Astrocyte of the cerebellum (primary cell): ENCODE results near the gene ZKSCAN2.

Source experiments
- DNase-seq: peaks from one replicate; pipeline ENCODE4 v3.0.0-alpha.2; 2011; ENCODE audit warnings: low read depth
- H3K4me3 ChIP-seq: 2 replicates; pipeline ENCODE4 v1.5.1; 2011; ENCODE audit warnings: mild to moderate bottlenecking, low read depth, low read length, moderate library complexity
- in situ Hi-C: cut with HindIII; loops from 2 replicates; pipeline ENCODE4 v1.10.0; 2017; ENCODE audit warnings: low sequenced_read_pairs
- TF ChIP-seq, protein P1 (sequence below): IDR thresholded peaks from 2 replicates; pipeline ENCODE4 v1.5.1; 2012; ENCODE audit warnings: low read length, low read depth, moderate library complexity, mild to moderate bottlenecking; ENCODE audit errors: missing control alignments

Gene ZKSCAN2

DNA sequence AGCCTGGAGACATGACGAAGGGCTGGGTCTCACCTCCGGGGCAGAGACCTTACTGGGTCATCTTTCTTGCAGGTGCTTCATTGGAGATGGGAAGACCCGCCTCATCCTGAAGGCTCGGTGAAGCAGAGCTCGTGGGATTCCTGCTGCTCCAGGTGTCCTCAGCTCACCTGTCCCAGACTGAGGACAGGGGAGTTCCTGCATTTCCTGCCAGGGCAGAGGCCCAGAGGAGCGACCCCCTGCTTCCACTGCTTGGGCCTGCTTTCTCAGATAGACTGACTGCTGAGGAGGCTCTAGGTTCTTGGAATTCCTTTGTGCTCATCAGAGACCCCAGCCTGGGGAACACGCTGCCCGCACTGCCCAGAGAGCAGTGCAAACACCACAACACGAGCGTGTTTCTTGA lies 29.3 kb downstream of the ZKSCAN2 start:
- DNase-seq = no peak
- TF ChIP-seq, protein P1, sequence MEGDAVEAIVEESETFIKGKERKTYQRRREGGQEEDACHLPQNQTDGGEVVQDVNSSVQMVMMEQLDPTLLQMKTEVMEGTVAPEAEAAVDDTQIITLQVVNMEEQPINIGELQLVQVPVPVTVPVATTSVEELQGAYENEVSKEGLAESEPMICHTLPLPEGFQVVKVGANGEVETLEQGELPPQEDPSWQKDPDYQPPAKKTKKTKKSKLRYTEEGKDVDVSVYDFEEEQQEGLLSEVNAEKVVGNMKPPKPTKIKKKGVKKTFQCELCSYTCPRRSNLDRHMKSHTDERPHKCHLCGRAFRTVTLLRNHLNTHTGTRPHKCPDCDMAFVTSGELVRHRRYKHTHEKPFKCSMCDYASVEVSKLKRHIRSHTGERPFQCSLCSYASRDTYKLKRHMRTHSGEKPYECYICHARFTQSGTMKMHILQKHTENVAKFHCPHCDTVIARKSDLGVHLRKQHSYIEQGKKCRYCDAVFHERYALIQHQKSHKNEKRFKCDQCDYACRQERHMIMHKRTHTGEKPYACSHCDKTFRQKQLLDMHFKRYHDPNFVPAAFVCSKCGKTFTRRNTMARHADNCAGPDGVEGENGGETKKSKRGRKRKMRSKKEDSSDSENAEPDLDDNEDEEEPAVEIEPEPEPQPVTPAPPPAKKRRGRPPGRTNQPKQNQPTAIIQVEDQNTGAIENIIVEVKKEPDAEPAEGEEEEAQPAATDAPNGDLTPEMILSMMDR = no peak
- in situ Hi-C loops = no loop called here
- H3K4me3 ChIP-seq = no peak overlapping the region

DNA sequence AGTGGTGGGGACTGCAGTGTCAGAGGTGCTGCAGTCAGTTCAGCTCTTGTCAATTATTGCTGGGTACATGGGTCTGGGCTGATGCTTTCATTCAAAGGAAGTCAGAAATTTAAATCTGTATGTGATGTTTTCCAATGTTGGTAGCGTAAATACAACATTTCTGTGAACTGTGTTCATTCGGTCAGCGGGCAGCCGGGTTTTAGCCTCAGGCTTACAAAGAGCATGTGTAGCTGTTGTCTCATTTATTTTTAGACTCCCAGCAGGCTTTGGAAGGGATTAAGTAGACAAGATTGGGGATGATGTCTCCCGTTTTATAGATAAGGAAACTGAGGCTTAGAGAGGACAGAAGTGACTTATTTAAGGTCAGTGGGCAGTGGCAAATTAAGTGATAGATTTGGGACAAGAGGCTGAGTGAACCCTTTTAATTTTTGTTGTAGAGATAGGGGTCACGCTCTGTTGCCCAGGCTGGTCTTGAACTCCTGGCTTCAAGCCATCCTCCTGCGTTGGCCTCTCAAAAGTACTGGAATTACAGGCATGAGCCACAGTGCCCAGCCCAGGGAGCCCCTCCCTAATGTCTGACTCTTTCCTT lies 32.8 kb downstream of the ZKSCAN2 start:
- in situ Hi-C loops = no loop called here
- TF ChIP-seq, protein P1 = no peak
- no peak overlapping the region for H3K4me3 ChIP-seq
- no peak for DNase-seq

DNA sequence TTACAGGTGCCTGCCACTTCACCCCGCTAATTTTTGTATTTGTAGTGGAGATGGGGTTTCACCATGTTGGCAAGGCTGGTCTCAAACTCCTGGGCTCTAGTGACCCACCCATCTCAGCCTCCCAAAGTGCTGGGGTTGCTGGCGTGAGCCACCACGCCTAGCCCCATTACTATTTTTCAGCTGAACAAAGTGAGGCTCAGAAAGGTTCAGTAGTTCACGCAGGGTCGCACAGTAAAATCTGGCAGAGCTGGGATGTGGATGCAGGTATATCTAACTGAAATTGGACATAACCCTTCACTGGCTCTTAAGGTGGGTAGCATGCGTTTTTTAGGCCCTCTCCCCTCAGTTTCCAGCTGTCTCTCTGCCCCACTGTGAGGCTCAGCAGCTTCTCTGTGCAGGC lies 33.7 kb downstream of the ZKSCAN2 start:
- DNase-seq = no peak
- TF ChIP-seq, protein P1 = no peak

DNA sequence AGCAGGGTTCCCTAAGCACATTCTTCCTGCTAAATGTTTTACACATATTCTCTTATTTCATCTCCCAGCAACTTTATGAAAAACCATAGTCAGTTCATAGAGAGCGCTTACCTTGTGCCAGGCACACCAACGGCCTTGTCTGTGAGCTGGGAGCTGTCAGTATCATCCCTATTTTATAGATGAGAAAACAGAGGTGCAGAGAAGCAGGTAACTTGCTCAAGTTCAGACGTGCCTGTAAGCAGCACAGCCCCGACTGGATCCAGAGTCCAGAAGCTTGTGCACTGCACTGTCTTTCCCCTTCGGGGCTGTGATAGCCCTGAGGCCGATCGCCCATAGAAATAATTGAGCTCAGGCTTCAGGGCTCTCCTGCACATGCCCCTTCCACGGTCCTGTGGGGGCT lies 34.7 kb downstream of the ZKSCAN2 start:
- TF ChIP-seq, protein P1 = no peak
- H3K4me3 ChIP-seq = no peak overlapping the region
- in situ Hi-C loops = no loop called here
- DNase-seq = no peak

More for the DNA sequence above, 33.7 kb downstream of the ZKSCAN2 start:
- in situ Hi-C loops = no loop called here
- no peak overlapping the region for H3K4me3 ChIP-seq

DNA sequence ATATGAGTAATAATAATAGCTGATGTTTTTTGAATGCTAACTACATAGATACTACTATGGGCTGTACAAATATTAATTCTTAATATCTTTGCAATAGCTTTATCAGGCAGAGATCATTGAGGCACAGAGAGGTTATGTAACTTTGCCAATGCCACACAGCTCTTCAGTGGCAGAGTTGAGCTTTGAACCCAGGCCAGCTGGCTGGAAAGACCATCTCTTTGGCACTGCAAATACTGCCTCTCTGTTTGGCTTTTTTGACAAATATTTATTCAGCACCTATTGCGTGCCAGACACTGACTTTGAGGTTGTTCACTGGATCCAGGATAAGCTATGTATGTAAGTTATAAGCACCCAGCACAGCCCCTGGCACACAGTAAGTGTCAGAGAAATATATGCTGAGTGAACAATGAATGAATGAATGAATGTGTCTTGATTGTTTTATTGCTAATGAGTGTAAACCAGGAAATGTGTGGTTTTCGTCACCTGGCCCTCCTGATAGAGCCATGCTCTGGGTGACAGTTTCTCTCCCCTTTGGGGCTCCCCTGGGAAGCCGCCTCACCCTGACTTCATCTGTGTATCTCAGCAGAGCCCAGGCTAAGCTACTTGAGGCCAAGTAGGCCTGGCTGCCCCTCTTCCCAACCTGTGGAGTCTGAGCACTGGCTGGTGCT lies 38.4 kb downstream of the ZKSCAN2 start:
- H3K4me3 ChIP-seq = no peak overlapping the region
- in situ Hi-C loops = no loop called here
- no peak for DNase-seq
- TF ChIP-seq, protein P1 = no peak

DNA sequence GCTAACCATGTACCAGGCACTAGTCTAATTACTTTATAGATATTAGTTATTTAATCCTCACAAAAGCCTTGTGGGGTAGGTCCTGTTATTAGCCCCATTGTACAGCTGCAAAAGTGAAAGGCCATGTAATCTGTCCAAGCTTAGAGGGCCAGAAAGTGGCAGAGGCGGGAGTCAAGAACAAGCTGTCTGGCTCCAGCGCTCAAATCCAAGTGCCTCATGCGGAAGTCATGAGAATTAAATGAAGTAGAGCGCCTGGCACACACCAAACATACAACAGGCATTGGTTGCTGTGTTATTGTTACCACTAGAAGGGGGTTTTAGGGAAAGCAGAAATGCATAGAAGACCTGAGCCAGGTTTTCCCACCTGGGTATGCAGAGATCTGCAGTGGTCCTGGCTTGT lies 39.7 kb downstream of the ZKSCAN2 start:
- in situ Hi-C loops = no loop called here
- no peak overlapping the region for H3K4me3 ChIP-seq
- TF ChIP-seq, protein P1 = no peak
- DNase-seq = no peak
